NCI-H446 (cell line): ENCODE data around the gene PDZD2.

Experiments
- DNase-seq, 2 experiments: peaks; one replicate each; lab custom pipeline; 2025; lab: John Stamatoyannopoulos, UW

Gene PDZD2

GRCh38 chr5:32138839-32139493 lies 500.0 kb downstream of the PDZD2 start:
- no peak for DNase-seq

GRCh38 chr5:32143617-32144377 lies 504.9 kb downstream of the PDZD2 start:
- DNase-seq: no peak

GRCh38 chr5:32144378-32145207 lies 505.7 kb downstream of the PDZD2 start:
- no peak for DNase-seq

- no peak for DNase-seq
These were observed 506.4 kb downstream of the PDZD2 start for GRCh38 chr5:32145378-32145777.

- DNase-seq: no peak
These were observed 508.3 kb downstream of the PDZD2 start for GRCh38 chr5:32147236-32147635.

GRCh38 chr5:32147959-32148358 lies 509.0 kb downstream of the PDZD2 start:
- no peak for DNase-seq

DNA sequence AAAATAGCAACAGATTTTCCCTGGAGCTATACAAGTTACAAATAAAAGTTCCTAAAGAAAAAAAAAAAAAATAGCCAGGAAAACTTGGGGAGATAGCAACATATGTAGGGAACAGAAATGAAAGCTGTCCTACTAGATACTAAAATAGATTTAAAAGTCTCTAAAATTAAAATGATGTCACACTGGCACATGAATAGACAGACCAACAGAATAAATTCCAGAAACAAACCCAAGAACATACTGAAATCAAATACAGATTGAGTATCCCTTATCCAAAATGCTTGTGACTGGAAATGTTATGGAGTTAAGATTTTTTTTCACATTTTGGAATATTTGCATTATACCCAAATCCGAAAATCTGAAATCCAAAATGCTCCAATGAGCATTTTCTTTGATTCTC lies 511.4 kb downstream of the PDZD2 start:
- no peak for DNase-seq

DNA sequence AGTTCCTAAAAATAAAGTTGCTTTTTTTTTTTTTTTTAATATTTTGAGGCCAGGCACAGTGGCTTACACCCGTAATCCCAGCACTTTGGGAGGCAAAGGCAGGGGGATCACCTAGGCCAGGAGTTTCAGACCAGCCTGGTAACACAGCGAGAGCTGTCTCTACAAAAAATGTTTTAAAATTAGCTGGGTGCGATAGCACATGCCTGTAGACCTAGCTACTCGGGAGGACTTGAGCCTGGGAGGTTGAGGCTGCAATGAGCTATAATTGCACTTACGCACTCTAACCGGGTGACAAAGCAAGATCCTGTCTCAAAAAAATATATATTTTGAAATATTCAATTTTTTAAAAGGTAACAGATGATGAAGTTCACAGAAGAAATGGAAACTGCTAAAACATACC lies 512.3 kb downstream of the PDZD2 start:
- no peak for DNase-seq

DNA sequence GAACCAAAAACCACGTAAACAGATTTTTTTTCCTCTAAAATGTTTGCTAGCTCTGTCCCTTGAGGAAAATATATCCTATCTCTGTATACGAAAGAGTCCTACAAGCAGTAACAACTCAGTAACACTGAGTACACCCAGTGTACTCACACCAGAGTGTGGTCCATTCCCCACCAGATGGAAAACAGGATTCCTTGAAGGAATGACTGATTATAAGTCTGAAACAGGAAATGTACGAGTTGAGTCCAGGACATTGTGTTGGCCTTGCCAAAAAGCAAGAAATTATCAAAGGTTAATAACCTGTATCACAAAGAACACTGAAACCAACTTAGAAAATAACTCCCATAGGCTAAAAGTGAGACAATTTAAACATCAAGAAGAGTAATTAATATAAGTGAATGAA lies 514.8 kb downstream of the PDZD2 start:
- no peak for DNase-seq

- DNase-seq: no peak
These were observed 516.3 kb downstream of the PDZD2 start for GRCh38 chr5:32155211-32155610.

DNA sequence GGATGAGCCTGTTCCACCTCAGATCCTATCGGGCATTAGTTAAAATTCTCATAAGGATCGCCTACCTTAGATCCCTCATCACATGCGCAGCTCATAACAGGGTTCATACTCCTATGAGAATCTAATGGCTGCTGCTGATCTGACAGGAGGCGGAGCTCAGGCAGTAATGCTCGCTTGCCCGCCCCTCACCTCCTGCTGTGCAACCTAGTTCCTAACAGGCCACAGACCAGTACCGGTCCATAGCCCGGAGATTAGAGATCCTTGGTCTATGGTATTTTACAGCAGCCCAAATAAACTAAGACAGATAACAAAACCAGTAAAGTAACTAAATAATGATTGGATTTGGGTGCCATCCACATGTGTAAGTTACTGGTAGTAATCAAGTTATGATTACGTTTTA lies 517.7 kb downstream of the PDZD2 start:
- no peak for DNase-seq

GRCh38 chr5:32157078-32157477 lies 518.1 kb downstream of the PDZD2 start:
- no peak for DNase-seq

GRCh38 chr5:32158679-32158975 lies 519.7 kb downstream of the PDZD2 start:
- no peak for DNase-seq

- no peak for DNase-seq
These were observed 520.6 kb downstream of the PDZD2 start for GRCh38 chr5:32159328-32160072.

GRCh38 chr5:32160228-32160627 lies 521.3 kb downstream of the PDZD2 start:
- DNase-seq: no peak
